SK-N-SH (cell line): Measurements from ENCODE around the gene ZNF304.

Experiments used
- CTCF ChIP-seq: fragments of 200-600 bp; sonication (generic); IDR thresholded peaks from 2 replicates; pipeline ENCODE4 v1.6.1; 2017; ENCODE audit warnings: antibody characterized with exemption, mild to moderate bottlenecking, moderate library complexity
- EZH2phosphoT487 ChIP-seq: fragments of 200-600 bp; sonication (generic); IDR thresholded peaks from 2 replicates; pipeline ENCODE4 v1.6.1; 2017; ENCODE audit warnings: low read depth, mixed run types, mild to moderate bottlenecking, antibody characterized with exemption, moderate library complexity, borderline replicate concordance
- IRF3 ChIP-seq: fragments of 150-350 bp; IDR thresholded peaks from 2 replicates; pipeline ENCODE4 v1.6.1; 2016; ENCODE audit warnings: mild to moderate bottlenecking, low read depth, low read length
- MAX ChIP-seq: IDR thresholded peaks from 2 replicates; pipeline ENCODE4 v1.4.0; 2012; ENCODE audit warnings: low read depth
- POLR2AphosphoS5 ChIP-seq: IDR thresholded peaks from 2 replicates; pipeline ENCODE4 v1.6.1; 2012; ENCODE audit warnings: low read depth, low read length
- RAD21 ChIP-seq: IDR thresholded peaks from 2 replicates; pipeline ENCODE4 v1.6.1; 2012; ENCODE audit warnings: mild to moderate bottlenecking, low read length
- RFX5 ChIP-seq: IDR thresholded peaks from 2 replicates; pipeline ENCODE4 v1.6.1; 2012; ENCODE audit warnings: mild to moderate bottlenecking, improper control_type of control experiment, low read length
- SIN3A ChIP-seq: IDR thresholded peaks from 2 replicates; pipeline ENCODE4 v1.6.1; 2012; ENCODE audit warnings: low read depth, mild to moderate bottlenecking, low read length, moderate library complexity, borderline replicate concordance
- SMC3 ChIP-seq: IDR thresholded peaks from 2 replicates; pipeline ENCODE4 v1.6.1; 2012; ENCODE audit warnings: low read depth, low read length, improper control_type of control experiment

GRCh38 chr19:57359300-57359699 is 8.2 kb downstream of the ZNF304 start:
- TF ChIP-seq RFX5 (no peak), SIN3A (no peak), IRF3 (no peak), RAD21 (no peak), CTCF (no peak), POLR2AphosphoS5 (no peak), MAX (no peak), EZH2phosphoT487 (no peak), SMC3 (no peak)
